ENCODE results near the gene DNER. TPM values are rescaled to one million over a fixed set of nuclear protein-coding genes. Genes with fewer than 3 reads are reported as not detected.

DNER gene
- polyA plus RNA-seq, 1 donor (not counting 4 experiments of a cell fraction or from before 2014, with no cell fraction given) = 8.5 TPM

DNA sequence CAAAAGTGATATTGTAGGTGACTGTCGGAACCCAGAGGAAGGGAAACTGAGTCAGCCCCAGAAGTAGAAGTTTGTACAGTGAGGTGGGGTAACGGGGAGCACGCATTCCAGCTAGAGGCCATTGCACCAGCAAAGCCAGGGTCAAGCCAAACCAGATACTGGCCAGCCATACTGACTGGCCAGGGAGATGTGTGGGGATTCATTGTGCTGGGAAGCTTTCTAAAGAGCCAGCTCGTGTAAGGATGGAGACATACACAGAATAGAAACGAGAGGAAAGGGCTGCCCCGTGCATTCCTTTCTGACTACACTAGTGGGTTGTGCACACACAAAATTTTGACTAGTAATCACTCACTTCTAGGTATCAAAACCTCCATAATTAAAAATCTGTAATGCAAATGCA is 268.0 kb downstream of the DNER start:
- Histone ChIP-seq H4K20me1 (ENCODE audit: control insufficient read depth, extremely low read depth, insufficient read depth, low read length) (no peaks in the 10 kb centered on the region), H3K27me3 (ENCODE audit: control insufficient read depth, extremely low read depth, insufficient read depth, low read length) (no peaks in the 10 kb centered on the region), H3K9me3 (ENCODE audit: control insufficient read depth, low read depth, low read length) (no peaks in the 10 kb centered on the region), H3K9ac (ENCODE audit: control insufficient read depth, extremely low read depth, insufficient read depth, low read length) (no peak overlapping the region), H2AFZ (ENCODE audit: control insufficient read depth, low read length) (no peak overlapping the region), H3K4me1 (ENCODE audit: control insufficient read depth, extremely low read depth, insufficient read depth, low read length) (peaks cover 21% of the 10 kb centered on the region), H3K4me3 (ENCODE audit: control insufficient read depth in 2 of 3, extremely low read depth in 1 of 3, insufficient read depth in 2 of 3, low read depth in 1 of 3, low read length in 3 of 3) (no peak overlapping the region), H3K9me1 (ENCODE audit: control insufficient read depth, extremely low read depth, insufficient read depth, low read length) (no peaks in the 10 kb centered on the region), H3K79me2 (ENCODE audit: control insufficient read depth, insufficient read depth, low read length) (no peaks in the 10 kb centered on the region), H3K4me2 (ENCODE audit: control insufficient read depth, extremely low read depth, insufficient read depth, low read depth, low read length) (no peak overlapping the region), H3K27ac (ENCODE audit: control insufficient read depth, insufficient read depth, low read length) (peak overlapping the region; percentile 99), H3K36me3 (ENCODE audit: control insufficient read depth in 2 of 2, extremely low read depth in 1 of 2, insufficient read depth in 2 of 2, low read length in 2 of 2) (no peaks in the 10 kb centered on the region)
- dilution Hi-C loops (cut with MboI; ENCODE audit: extremely low pct_ligation_motif_present, low sequenced_read_pairs) = no loop called here
- TF ChIP-seq EZH2 (IDR thresholded peaks at IDR 0.05; ENCODE audit: low read length) = no peak
- TF ChIP-seq, protein P1, sequence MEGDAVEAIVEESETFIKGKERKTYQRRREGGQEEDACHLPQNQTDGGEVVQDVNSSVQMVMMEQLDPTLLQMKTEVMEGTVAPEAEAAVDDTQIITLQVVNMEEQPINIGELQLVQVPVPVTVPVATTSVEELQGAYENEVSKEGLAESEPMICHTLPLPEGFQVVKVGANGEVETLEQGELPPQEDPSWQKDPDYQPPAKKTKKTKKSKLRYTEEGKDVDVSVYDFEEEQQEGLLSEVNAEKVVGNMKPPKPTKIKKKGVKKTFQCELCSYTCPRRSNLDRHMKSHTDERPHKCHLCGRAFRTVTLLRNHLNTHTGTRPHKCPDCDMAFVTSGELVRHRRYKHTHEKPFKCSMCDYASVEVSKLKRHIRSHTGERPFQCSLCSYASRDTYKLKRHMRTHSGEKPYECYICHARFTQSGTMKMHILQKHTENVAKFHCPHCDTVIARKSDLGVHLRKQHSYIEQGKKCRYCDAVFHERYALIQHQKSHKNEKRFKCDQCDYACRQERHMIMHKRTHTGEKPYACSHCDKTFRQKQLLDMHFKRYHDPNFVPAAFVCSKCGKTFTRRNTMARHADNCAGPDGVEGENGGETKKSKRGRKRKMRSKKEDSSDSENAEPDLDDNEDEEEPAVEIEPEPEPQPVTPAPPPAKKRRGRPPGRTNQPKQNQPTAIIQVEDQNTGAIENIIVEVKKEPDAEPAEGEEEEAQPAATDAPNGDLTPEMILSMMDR (optimal IDR thresholded peaks at IDR 0.05 in 1 of 3, IDR thresholded peaks at IDR 0.05 in 1 of 3, conservative IDR thresholded peaks at IDR 0.05 in 1 of 3; ENCODE audit: extremely low read depth in 1 of 3, insufficient read depth in 2 of 3, low read length in 3 of 3) = no peak
- no peak for FAIRE-seq
- DNase-seq (ENCODE audit: low read depth, low spot score) = no peak

GRCh38 chr2:229445501-229446211 is 268.7 kb downstream of the DNER start:
- Histone ChIP-seq H3K4me1 (ENCODE audit: control insufficient read depth, extremely low read depth, insufficient read depth, low read length) (peaks cover 21% of the 10 kb centered on the region), H3K9me3 (ENCODE audit: control insufficient read depth, low read depth, low read length) (no peaks in the 10 kb centered on the region), H3K9me1 (ENCODE audit: control insufficient read depth, extremely low read depth, insufficient read depth, low read length) (no peaks in the 10 kb centered on the region), H3K36me3 (ENCODE audit: control insufficient read depth in 2 of 2, extremely low read depth in 1 of 2, insufficient read depth in 2 of 2, low read length in 2 of 2) (no peaks in the 10 kb centered on the region), H3K27ac (ENCODE audit: control insufficient read depth, insufficient read depth, low read length) (peak overlapping the region; percentile 99), H4K20me1 (ENCODE audit: control insufficient read depth, extremely low read depth, insufficient read depth, low read length) (no peaks in the 10 kb centered on the region), H3K79me2 (ENCODE audit: control insufficient read depth, insufficient read depth, low read length) (no peaks in the 10 kb centered on the region), H3K27me3 (ENCODE audit: control insufficient read depth, extremely low read depth, insufficient read depth, low read length) (no peaks in the 10 kb centered on the region), H3K9ac (ENCODE audit: control insufficient read depth, extremely low read depth, insufficient read depth, low read length) (peak overlapping the region; percentile 83), H3K4me2 (ENCODE audit: control insufficient read depth, extremely low read depth, insufficient read depth, low read depth, low read length) (peak overlapping the region; percentile 65), H3K4me3 (ENCODE audit: control insufficient read depth in 2 of 3, extremely low read depth in 1 of 3, insufficient read depth in 2 of 3, low read depth in 1 of 3, low read length in 3 of 3) (no peak overlapping the region), H2AFZ (ENCODE audit: control insufficient read depth, low read length) (peak overlapping the region; percentile 80)
- TF ChIP-seq EZH2 (IDR thresholded peaks at IDR 0.05; ENCODE audit: low read length) = no peak
- TF ChIP-seq, protein P1 (optimal IDR thresholded peaks at IDR 0.05 in 1 of 3, IDR thresholded peaks at IDR 0.05 in 1 of 3, conservative IDR thresholded peaks at IDR 0.05 in 1 of 3; ENCODE audit: extremely low read depth in 1 of 3, insufficient read depth in 2 of 3, low read length in 3 of 3) = no peak
- FAIRE-seq (no peak), DNase-seq (ENCODE audit: low read depth, low spot score) (no peak)
- dilution Hi-C loops (cut with MboI; ENCODE audit: extremely low pct_ligation_motif_present, low sequenced_read_pairs) = no loop called here

All from keratinocyte (primary cell).